OCI-M2 (cell line): ENCODE data around the gene MKRN2.
"Not testable (repeated sequence)": the region's sequence is repeated elsewhere in the genome, so short reads cannot be mapped to it uniquely, and the experiment has no call there.

Source experiments
- DNase-seq: peaks from one replicate; lab custom pipeline; 2025; ENCODE audit not compliant: unreplicated experiment; lab: John Stamatoyannopoulos, UW

The MKRN2 gene

GRCh38 chr3:12585181-12585580, 28.3 kb downstream of the MKRN2 start:
- no peak for DNase-seq

DNA sequence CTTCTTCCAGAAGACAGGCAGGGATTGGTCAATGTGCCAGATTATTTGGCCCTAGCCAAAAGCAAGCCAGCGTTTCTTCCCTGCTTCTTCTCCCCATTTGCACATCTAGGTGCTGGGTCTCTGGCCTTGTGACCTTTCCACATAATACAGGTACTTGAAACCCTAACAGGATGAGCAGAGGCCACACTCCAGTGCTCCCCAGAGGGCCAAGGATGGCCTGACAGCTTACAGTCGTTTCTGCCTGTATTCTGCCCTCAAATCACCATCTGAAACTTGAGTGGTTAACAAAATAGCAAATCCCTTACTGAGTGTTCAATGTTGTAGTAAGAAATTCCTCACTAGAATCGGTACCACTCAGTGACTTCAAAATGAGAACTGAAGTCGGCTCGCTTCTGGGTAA, 29.1 kb downstream of the MKRN2 start:
- no peak for DNase-seq

- DNase-seq: no peak
Measured at GRCh38 chr3:12586403-12586802, 29.5 kb downstream of the MKRN2 start.

GRCh38 chr3:12588039-12589009, 31.4 kb downstream of the MKRN2 start:
- no peak for DNase-seq

GRCh38 chr3:12590096-12590495, 33.2 kb downstream of the MKRN2 start:
- no peak for DNase-seq

- DNase-seq: no peak
Measured at GRCh38 chr3:12591456-12591855, 34.6 kb downstream of the MKRN2 start.

DNA sequence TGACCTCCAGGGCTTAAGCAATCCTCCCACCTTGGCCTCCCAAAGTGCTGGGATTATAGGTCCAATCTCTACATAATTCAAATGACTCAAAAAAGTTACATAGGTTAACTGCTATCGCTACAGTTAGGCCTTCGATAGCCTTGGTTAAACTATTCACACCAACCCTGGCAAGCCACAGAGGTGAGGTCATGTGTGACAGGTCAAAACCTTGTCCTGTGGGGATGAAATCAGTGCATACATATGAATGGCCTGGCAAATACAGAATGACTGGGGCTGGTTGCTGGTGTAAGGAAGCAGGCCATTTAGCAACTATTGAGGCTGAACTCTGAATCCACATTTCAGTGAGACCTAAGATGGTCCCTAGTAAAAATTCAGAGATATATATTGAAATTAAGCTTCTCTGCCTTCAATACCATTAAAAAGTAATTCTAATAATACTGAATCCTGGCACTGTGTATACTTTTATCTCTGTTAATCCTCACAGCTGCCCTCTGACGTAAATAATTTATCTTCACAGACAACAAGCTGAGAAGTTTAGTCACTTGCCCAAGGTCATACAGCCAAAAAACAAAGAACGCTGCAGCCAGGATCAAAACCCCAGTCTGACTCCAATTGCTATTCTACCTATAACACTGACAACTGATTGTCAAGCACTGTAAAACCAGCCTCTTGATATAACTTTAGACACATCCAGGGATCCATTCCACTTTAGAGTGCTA, 35.3 kb downstream of the MKRN2 start:
- DNase-seq: no peak

GRCh38 chr3:12593473-12593872, 36.6 kb downstream of the MKRN2 start:
- no peak for DNase-seq

DNA sequence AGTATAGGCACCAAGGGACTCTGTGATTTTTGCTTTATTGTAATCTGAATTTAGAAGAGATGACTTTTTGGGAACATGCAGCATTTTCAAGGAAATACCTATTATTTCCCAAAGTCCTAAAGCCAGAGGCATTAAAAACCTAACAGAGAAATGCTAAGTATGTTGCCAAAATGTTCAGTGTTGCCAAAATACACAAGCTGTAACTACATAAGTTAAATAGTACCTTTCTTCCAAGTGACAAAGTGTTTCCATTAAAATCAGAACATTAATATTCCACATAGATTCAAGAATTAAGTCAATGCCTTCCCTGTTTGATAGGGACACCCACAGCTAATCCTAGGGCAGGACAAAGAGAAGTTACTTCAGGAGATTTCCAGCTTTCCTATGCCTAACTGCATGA, 42.0 kb downstream of the MKRN2 start:
- no peak for DNase-seq

DNA sequence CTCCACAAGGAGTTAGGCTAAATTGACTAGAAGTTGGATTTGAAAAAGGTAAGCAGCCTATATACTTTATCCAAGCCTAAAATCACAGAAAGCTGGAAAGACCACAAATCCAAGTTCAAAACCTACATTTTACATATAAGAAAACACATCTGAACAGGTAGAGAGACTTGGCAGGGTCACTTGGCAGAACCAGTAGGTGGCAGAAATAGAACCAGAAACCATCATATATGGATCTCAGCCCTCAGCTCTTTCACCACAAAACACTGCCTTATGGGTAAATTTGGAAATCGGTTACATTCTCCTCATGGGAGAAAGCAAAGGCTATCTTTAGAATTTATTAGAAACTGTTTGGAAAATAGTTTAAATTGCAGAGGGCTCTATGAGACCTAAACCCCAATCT, 44.2 kb downstream of the MKRN2 start:
- no peak for DNase-seq

DNA sequence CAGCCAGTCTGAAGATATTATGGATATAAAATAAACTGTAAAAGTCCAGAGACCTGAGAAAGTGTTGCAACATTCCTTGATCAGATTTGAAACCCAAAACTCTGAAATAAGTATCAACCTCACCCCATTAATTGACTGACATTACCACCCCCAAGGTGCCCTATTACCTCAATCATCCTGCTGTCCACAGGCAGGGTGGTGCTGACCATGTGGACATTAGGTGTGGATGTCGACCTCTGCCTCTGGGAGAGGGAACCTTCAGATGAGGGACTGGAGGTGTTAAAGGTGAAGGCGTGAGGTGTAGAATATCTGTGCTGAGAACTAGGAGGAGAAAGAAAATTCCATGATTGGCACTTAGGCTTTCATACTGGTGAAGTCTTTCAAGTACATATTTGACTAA, 47.1 kb downstream of the MKRN2 start:
- DNase-seq: no peak

DNA sequence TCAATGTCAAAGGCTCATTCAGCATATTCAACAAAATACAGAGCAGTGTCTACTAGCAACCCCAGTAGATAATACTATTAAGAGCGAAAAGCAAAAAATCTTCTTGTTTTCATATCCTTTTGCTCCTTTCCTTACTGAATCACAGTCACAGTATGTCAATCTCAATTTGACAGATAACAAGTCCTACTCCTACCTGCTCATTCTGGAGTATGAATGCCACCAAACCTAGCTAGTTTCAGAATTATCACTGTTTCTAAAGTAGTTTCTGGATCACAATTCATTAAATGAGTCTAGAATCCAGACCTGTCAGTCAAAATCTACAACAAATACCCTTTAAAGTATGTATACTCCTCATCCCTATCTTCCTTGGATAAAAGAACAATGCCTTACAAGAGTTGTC, 51.5 kb downstream of the MKRN2 start:
- DNase-seq: no peak

GRCh38 chr3:12611117-12611516, 54.2 kb downstream of the MKRN2 start:
- no peak for DNase-seq

- DNase-seq: no peak
Measured at GRCh38 chr3:12612514-12613226, 55.8 kb downstream of the MKRN2 start.

DNA sequence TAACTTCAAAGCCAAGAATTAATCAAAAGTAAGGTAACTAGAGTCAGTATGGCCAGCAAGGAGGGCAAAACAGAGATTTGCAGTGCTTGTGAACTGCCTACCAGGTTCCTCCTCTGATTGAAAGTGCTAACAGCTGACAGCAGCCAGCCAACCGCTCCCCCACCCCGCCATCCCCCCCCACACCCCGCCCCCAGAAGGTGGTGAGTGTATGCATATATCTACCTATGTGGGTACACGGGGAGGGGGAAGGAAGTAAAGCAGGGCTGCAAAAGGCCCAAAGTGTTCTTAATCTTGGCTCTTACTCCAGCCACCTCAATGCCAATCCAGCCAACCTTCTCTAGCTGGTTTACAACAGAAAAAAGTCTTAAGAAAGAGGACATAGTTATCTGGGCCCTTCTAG, 56.4 kb downstream of the MKRN2 start:
- no peak for DNase-seq

DNA sequence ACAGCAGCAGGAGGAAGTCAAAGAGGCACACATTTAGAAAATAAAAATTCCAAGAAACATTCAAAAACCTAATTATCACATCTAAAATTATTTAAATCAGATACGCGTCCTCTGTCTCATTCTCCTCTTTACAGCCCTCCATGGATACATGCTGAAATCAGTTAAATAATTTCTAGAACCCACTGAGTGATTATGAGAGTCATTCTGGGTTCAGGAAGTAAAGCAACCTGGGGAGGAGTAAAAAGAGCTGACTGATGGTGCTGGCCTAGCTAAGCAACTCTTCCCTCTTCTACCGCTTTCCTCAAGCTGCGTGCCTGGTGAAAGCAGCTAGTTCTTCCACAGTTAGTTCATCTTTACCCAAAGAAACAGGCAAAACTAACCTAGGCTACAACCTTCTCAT, 58.4 kb downstream of the MKRN2 start:
- no peak for DNase-seq

- DNase-seq: no peak
Measured at GRCh38 chr3:12618426-12618825, 61.5 kb downstream of the MKRN2 start.

GRCh38 chr3:12620305-12620704, 63.4 kb downstream of the MKRN2 start:
- no peak for DNase-seq

DNA sequence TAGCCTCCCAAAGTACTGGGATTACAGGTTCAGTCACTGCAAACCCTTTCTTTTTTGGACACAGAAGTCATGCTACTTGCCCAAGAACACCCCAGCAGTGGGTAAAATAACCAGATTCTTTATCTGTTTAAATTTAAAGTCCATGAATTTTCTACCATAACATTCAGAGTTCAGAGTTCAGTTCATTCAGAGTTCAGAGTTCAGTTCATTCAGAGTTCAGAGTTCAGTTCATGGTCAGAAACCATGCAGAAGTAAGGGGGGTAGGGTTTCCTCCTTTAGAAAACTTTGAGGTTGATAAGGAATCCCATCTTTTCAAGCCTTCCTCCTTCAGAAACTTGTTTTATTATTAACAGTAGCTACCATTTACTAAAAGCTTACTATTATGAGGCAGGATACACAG, 63.8 kb downstream of the MKRN2 start:
- DNase-seq: no peak

- DNase-seq: no peak
Measured at GRCh38 chr3:12622335-12622734, 65.4 kb downstream of the MKRN2 start.

GRCh38 chr3:12624056-12624455, 67.2 kb downstream of the MKRN2 start:
- DNase-seq: no peak

- not testable (repeated sequence) for DNase-seq
Measured at GRCh38 chr3:12624964-12625363, 68.1 kb downstream of the MKRN2 start.
